IMR-90 (cell line): ENCODE results near the gene RAP2C. TPM values are rescaled to one million over a fixed set of nuclear protein-coding genes. Genes with fewer than 3 reads are reported as not detected.

ENCODE experiments used
- ATAC-seq: fragments of 200-7000 bp; cut with Tn5 transposase; 2 replicates; pipeline ENCODE4 v1.9.1; 2020; ENCODE audit warnings: low read depth, mild to moderate bottlenecking, moderate library complexity
- BruUV-seq: library from RNA; stranded (reverse); fragments of 400-500 nt; replicated peaks from 2 replicates; lab custom pipeline; 2021; lab: Mats Ljungman, UMichigan
- CTCF ChIA-PET: fragments of 300-600 bp; formaldehyde crosslinking; extraction: SDS; loops from one replicate; lab custom pipeline; 2021; ENCODE audit warnings: antibody characterized with exemption; lab: Yijun Ruan, JAX
- POLR2A ChIA-PET: fragments of 300-600 bp; sonication (Branson Sonifier 250); formaldehyde crosslinking; loops from one replicate; lab custom pipeline; 2022; ENCODE audit warnings: antibody characterized with exemption; ENCODE audit not compliant: unreplicated experiment; lab: Charles Lee
- DNase-seq: peaks from one replicate; pipeline ENCODE4 v3.0.0; 2013
- H2AFZ ChIP-seq: replicated peaks from 2 replicates; pipeline ENCODE3; 2013; ENCODE audit warnings: low read length, mild to moderate bottlenecking; ENCODE audit not compliant: poor library complexity
- H2AK5ac ChIP-seq: 2 replicates; pipeline ENCODE4 v1.6.1; 2013; ENCODE audit warnings: low read depth, low read length, inconsistent platforms
- H2AK9ac ChIP-seq: replicated peaks from 2 replicates; pipeline ENCODE3; 2013; ENCODE audit warnings: mild to moderate bottlenecking, low read depth, low read length, moderate library complexity; ENCODE audit not compliant: poor library complexity
- H2BK120ac ChIP-seq: 2 replicates; pipeline ENCODE4 v1.6.1; 2013; ENCODE audit warnings: low read depth, low read length, inconsistent platforms
- H2BK15ac ChIP-seq: 3 replicates; pipeline ENCODE4 v1.6.1; 2013; ENCODE audit warnings: low read depth, low read length, inconsistent platforms
- H2BK20ac ChIP-seq: 2 replicates; pipeline ENCODE4 v1.6.1; 2013; ENCODE audit warnings: low read depth, mild to moderate bottlenecking, inconsistent platforms, low read length, moderate library complexity
- H2BK5ac ChIP-seq: 2 replicates; pipeline ENCODE4 v1.6.1; 2013; ENCODE audit warnings: mild to moderate bottlenecking, low read depth, low read length, inconsistent platforms; ENCODE audit not compliant: poor library complexity, severe bottlenecking
- H3K14ac ChIP-seq: replicated peaks from 2 replicates; pipeline ENCODE4 v1.6.1; 2013; ENCODE audit warnings: low read depth, low read length, inconsistent platforms
- H3K18ac ChIP-seq: 2 replicates; pipeline ENCODE4 v1.6.1; 2013; ENCODE audit warnings: low read depth, low read length, control low read depth
- H3K23ac ChIP-seq: 2 replicates; pipeline ENCODE4 v1.6.1; 2013; ENCODE audit warnings: low read depth, low read length, inconsistent platforms
- H3K27ac ChIP-seq: 2 replicates; pipeline ENCODE4 v1.5.1; 2013; ENCODE audit warnings: mild to moderate bottlenecking, control low read depth, low read length; ENCODE audit not compliant: insufficient read depth
- H3K27me3 ChIP-seq: 2 replicates; pipeline ENCODE4 v1.6.1; 2013; ENCODE audit warnings: low read length; ENCODE audit not compliant: control insufficient read depth, insufficient read depth
- H3K36me3 ChIP-seq: 2 replicates; pipeline ENCODE4 v1.6.1; 2013; ENCODE audit warnings: low read length, mixed read lengths; ENCODE audit not compliant: control insufficient read depth, insufficient read depth
- H3K4ac ChIP-seq: 2 replicates; pipeline ENCODE4 v1.6.1; 2013; ENCODE audit warnings: low read depth, low read length, inconsistent platforms
- H3K4me1 ChIP-seq: 2 replicates; pipeline ENCODE4 v1.6.1; 2013; ENCODE audit warnings: low read length, mixed read lengths; ENCODE audit not compliant: control insufficient read depth, insufficient read depth
- H3K4me2 ChIP-seq: 2 replicates; pipeline ENCODE4 v1.6.1; 2013; ENCODE audit warnings: low read depth, mild to moderate bottlenecking, control low read depth, low read length, moderate library complexity
- H3K4me3 ChIP-seq: 2 replicates; pipeline ENCODE4 v1.5.1; 2013; ENCODE audit warnings: low read depth, mild to moderate bottlenecking, control low read depth, low read length, moderate library complexity; ENCODE audit not compliant: insufficient read depth
- H3K56ac ChIP-seq: 2 replicates; pipeline ENCODE4 v1.6.1; 2013; ENCODE audit warnings: low read length, inconsistent platforms; ENCODE audit not compliant: insufficient read depth; ENCODE audit errors: extremely low read depth
- H3K79me1 ChIP-seq, 2 experiments: 2 replicates each; pipeline ENCODE4 v1.6.1; 2013; ENCODE audit warnings: low read length in 2 of 2, inconsistent platforms in 1 of 2, low read depth in 1 of 2
- H3K9ac ChIP-seq: 2 replicates; pipeline ENCODE4 v1.6.1; 2013; ENCODE audit warnings: low read depth, low read length, control low read depth
- H3K9me1 ChIP-seq: 2 replicates; pipeline ENCODE4 v1.6.1; 2013; ENCODE audit warnings: low read length, inconsistent platforms; ENCODE audit not compliant: insufficient read depth
- H3K9me3 ChIP-seq: 2 replicates; pipeline ENCODE4 v1.6.1; 2013; ENCODE audit warnings: low read length; ENCODE audit not compliant: control insufficient read depth, insufficient read depth
- H4K20me1 ChIP-seq: 2 replicates; pipeline ENCODE4 v1.6.1; 2013; ENCODE audit warnings: low read length, inconsistent platforms; ENCODE audit not compliant: insufficient read depth
- H4K5ac ChIP-seq: 2 replicates; pipeline ENCODE4 v1.6.1; 2013; ENCODE audit warnings: mild to moderate bottlenecking, low read depth, low read length, control low read depth
- H4K8ac ChIP-seq, 2 experiments: 2 replicates each; pipeline ENCODE4 v1.6.1; 2013; ENCODE audit warnings: low read depth in 2 of 2, low read length in 2 of 2, control low read depth in 1 of 2, inconsistent platforms in 1 of 2
- H4K91ac ChIP-seq: 2 replicates; pipeline ENCODE4 v1.6.1; 2013; ENCODE audit warnings: low read depth, low read length, inconsistent platforms; ENCODE audit not compliant: insufficient read depth
- CEBPB ChIP-seq: IDR thresholded peaks from 2 replicates; pipeline ENCODE4 v1.6.1; 2012; ENCODE audit warnings: low read depth, low read length, improper control_type of control experiment
- CHD1 ChIP-seq: IDR thresholded peaks from 2 replicates; pipeline ENCODE4 v1.6.1; 2012; ENCODE audit warnings: low read depth, low read length, improper control_type of control experiment
- POLR2A ChIP-seq: IDR thresholded peaks from 2 replicates; pipeline ENCODE4 v1.6.1; 2012; ENCODE audit warnings: mild to moderate bottlenecking, low read depth, low read length
- RAD21 ChIP-seq: IDR thresholded peaks from 2 replicates; pipeline ENCODE4 v1.6.1; 2012; ENCODE audit warnings: low read length, improper control_type of control experiment
- SMC3 ChIP-seq: fragments of 150-350 bp; IDR thresholded peaks from 2 replicates; pipeline ENCODE4 v1.6.1; 2016; ENCODE audit warnings: low read depth, mild to moderate bottlenecking, antibody characterized with exemption, low read length, moderate library complexity
- WGBS, 2 experiments: methylation state at CpG; one replicate each; pipeline versions ENCODE4 v1.1.5 to v1.1.7; 2013; ENCODE audit warnings: missing lambda C conversion rate in 2 of 2; ENCODE audit not compliant: insufficient read length in 1 of 2; ENCODE audit errors: extremely low coverage in 2 of 2; 5-methylcytosine and 5-hydroxymethylcytosine counted together
- dilution Hi-C: fragments of 300-500 bp; cut with HindIII; formaldehyde crosslinking; loops from one replicate; pipeline ENCODE4 v1.14.3; 2018; ENCODE audit warnings: low sequenced_read_pairs; ENCODE audit not compliant: unreplicated experiment
- in situ Hi-C: fragments of 300-500 bp; cut with MboI; formaldehyde crosslinking; loops from 3 replicates; pipeline ENCODE4 v1.14.3; 2019; ENCODE audit warnings: low sequenced_read_pairs, inconsistent platforms, mixed read lengths
- intact Hi-C: fragments of 100-400 bp; cut with micrococcal nuclease; formaldehyde crosslinking; loops from 2 replicates; pipeline ENCODE4 v1.10.0; 2022
- polyA plus RNA-seq, 3 experiments: library from polyadenylated mRNA; depleted of rRNA; stranded (reverse); fragments of >200 nt; gene quantifications; 2 replicates each; pipeline ENCODE4 v1.2.3, GENCODE V29; 2012; ENCODE audit warnings: low replicate concordance in 1 of 3
- total RNA-seq: library from RNA; depleted of rRNA; stranded (reverse); fragments of >200 nt; gene quantifications from 2 replicates; pipeline ENCODE4 v1.2.3, GENCODE V29; 2012
- TF ChIP-seq, protein P1 (sequence below): conservative IDR thresholded peaks from 2 replicates; pipeline ENCODE4 v1.5.1; 2012; ENCODE audit warnings: mild to moderate bottlenecking, low read depth, low read length, improper control_type of control experiment

Gene RAP2C
- total and polyA plus RNA-seq, 2 of the 4 experiments (the other 2 are of a cell fraction) = 7.6 to 24.9 TPM

GRCh38 chrX:132258509-132258908, 39.3 kb upstream of the RAP2C start:
- Histone ChIP-seq H3K4me3 (no peak overlapping the region), H3K4me2 (no peak overlapping the region), H4K8ac (no peak overlapping the region), H2AK5ac (no peak overlapping the region), H2BK20ac (no peak overlapping the region), H4K20me1 (no peaks in the 10 kb centered on the region), H2AFZ (no peak overlapping the region), H3K27ac (no peak overlapping the region), H4K5ac (no peak overlapping the region), H2BK5ac (no peak overlapping the region), H3K14ac (no peak overlapping the region), H3K9ac (no peak overlapping the region), H3K79me1 (no peaks in the 10 kb centered on the region), H2BK15ac (no peak overlapping the region), H3K23ac (no peak overlapping the region), H3K18ac (no peak overlapping the region), H3K4ac (no peak overlapping the region), H3K4me1 (no peaks in the 10 kb centered on the region), H2BK120ac (no peak overlapping the region), H2AK9ac (no peak overlapping the region), H3K36me3 (no peaks in the 10 kb centered on the region), H3K27me3 (peaks cover 4% of the 10 kb centered on the region), H4K91ac (no peak overlapping the region), H3K9me1 (no peaks in the 10 kb centered on the region), H3K9me3 (no peaks in the 10 kb centered on the region), H3K56ac (no peak overlapping the region)
- no peak for TF ChIP-seq CEBPB
- TF ChIP-seq SMC3 = no peak
- TF ChIP-seq POLR2A = no peak
- TF ChIP-seq, protein P1, sequence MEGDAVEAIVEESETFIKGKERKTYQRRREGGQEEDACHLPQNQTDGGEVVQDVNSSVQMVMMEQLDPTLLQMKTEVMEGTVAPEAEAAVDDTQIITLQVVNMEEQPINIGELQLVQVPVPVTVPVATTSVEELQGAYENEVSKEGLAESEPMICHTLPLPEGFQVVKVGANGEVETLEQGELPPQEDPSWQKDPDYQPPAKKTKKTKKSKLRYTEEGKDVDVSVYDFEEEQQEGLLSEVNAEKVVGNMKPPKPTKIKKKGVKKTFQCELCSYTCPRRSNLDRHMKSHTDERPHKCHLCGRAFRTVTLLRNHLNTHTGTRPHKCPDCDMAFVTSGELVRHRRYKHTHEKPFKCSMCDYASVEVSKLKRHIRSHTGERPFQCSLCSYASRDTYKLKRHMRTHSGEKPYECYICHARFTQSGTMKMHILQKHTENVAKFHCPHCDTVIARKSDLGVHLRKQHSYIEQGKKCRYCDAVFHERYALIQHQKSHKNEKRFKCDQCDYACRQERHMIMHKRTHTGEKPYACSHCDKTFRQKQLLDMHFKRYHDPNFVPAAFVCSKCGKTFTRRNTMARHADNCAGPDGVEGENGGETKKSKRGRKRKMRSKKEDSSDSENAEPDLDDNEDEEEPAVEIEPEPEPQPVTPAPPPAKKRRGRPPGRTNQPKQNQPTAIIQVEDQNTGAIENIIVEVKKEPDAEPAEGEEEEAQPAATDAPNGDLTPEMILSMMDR = no peak
- TF ChIP-seq RAD21 = no peak
- no peak for TF ChIP-seq CHD1
- DNase-seq = no peak
- in situ Hi-C loops = no loop called here
- intact Hi-C loops = no loop called here
- ChIA-PET CTCF (no interaction called here), POLR2A (no interaction called here)
- WGBS, 2 experiments = no CpG with 5 or more reads among the region's 1 CpG
- BruUV-seq = no TSS peak
- no peak for ATAC-seq
- dilution Hi-C loops = no loop called here
